Keratinocyte (primary cell): Measurements from ENCODE around the gene CD248. TPM values are rescaled to one million over a fixed set of nuclear protein-coding genes. Genes with fewer than 3 reads are reported as not detected.

Source experiments
- DNase-seq: peaks from one replicate; pipeline ENCODE4 v3.0.0-alpha.2; 2011; ENCODE audit warnings: low read depth, missing footprints, low spot score
- FAIRE-seq: peaks from 2 replicates; lab custom pipeline; 2011; peaks lifted over from hg19 to GRCh38; lab: Jason Lieb, UNC
- H2AFZ ChIP-seq: 2 replicates; pipeline ENCODE4 v1.6.0; 2012; ENCODE audit warnings: low read length, control low read depth, inconsistent platforms; ENCODE audit not compliant: control insufficient read depth
- H3K27ac ChIP-seq: 2 replicates; pipeline ENCODE4 v1.5.1; 2011; ENCODE audit warnings: low read length; ENCODE audit not compliant: control insufficient read depth, insufficient read depth
- H3K27me3 ChIP-seq: 3 replicates; pipeline ENCODE4 v1.6.0; 2011; ENCODE audit warnings: low read length; ENCODE audit not compliant: control insufficient read depth, insufficient read depth; ENCODE audit errors: extremely low read depth
- H3K36me3 ChIP-seq, 2 experiments: 2 replicates in 1 of 2; 3 replicates in 1 of 2; pipeline ENCODE4 v1.5.1; 2011; ENCODE audit warnings: low read length in 2 of 2, mild to moderate bottlenecking in 1 of 2; ENCODE audit not compliant: control insufficient read depth in 2 of 2, insufficient read depth in 2 of 2; ENCODE audit errors: extremely low read depth in 1 of 2
- H3K4me1 ChIP-seq: 3 replicates; pipeline ENCODE4 v1.5.1; 2011; ENCODE audit warnings: low read length; ENCODE audit not compliant: control insufficient read depth, insufficient read depth; ENCODE audit errors: extremely low read depth
- H3K4me2 ChIP-seq: 3 replicates; pipeline ENCODE4 v1.6.0; 2011; ENCODE audit warnings: low read depth, low read length; ENCODE audit not compliant: control insufficient read depth, insufficient read depth; ENCODE audit errors: extremely low read depth
- H3K4me3 ChIP-seq, 3 experiments: fragments of 200-600 bp in 1 of 3; sonication (generic) in 1 of 3; 2 replicates in 2 of 3; 3 replicates in 1 of 3; pipeline ENCODE4 v1.5.1; 2011 to 2016; ENCODE audit warnings: low read length in 3 of 3, mild to moderate bottlenecking in 3 of 3, control low read depth in 2 of 3, inconsistent platforms in 1 of 3, low read depth in 1 of 3, mixed read lengths in 1 of 3, mixed run types in 1 of 3, moderate library complexity in 1 of 3; ENCODE audit not compliant: control insufficient read depth in 2 of 3, insufficient read depth in 2 of 3; ENCODE audit errors: extremely low read depth in 1 of 3
- H3K79me2 ChIP-seq: 2 replicates; pipeline ENCODE4 v1.6.0; 2012; ENCODE audit warnings: low read length; ENCODE audit not compliant: control insufficient read depth, insufficient read depth
- H3K9ac ChIP-seq: 3 replicates; pipeline ENCODE4 v1.6.0; 2011; ENCODE audit warnings: low read length; ENCODE audit not compliant: control insufficient read depth, insufficient read depth; ENCODE audit errors: extremely low read depth
- H3K9me1 ChIP-seq: 3 replicates; pipeline ENCODE4 v1.6.0; 2011; ENCODE audit warnings: low read length; ENCODE audit not compliant: control insufficient read depth, insufficient read depth; ENCODE audit errors: extremely low read depth
- H3K9me3 ChIP-seq: 2 replicates; pipeline ENCODE4 v1.5.1; 2012; ENCODE audit warnings: low read depth, low read length; ENCODE audit not compliant: control insufficient read depth
- H4K20me1 ChIP-seq: 3 replicates; pipeline ENCODE4 v1.6.0; 2011; ENCODE audit warnings: low read length; ENCODE audit not compliant: control insufficient read depth, insufficient read depth; ENCODE audit errors: extremely low read depth
- EZH2 ChIP-seq: IDR thresholded peaks from one replicate; pipeline ENCODE4 v1.6.1; 2012; ENCODE audit warnings: inconsistent platforms, mild to moderate bottlenecking, low read length, moderate library complexity
- dilution Hi-C: fragments of 300-500 bp; cut with MboI; formaldehyde crosslinking; loops from one replicate; pipeline ENCODE4 v1.7.0; 2020; ENCODE audit warnings: low sequenced_read_pairs; ENCODE audit not compliant: extremely low pct_ligation_motif_present
- polyA plus RNA-seq, 5 experiments: library from polyadenylated mRNA; depleted of rRNA in 3 of 5; stranded (reverse) in 3 of 5; stranded (forward) in 1 of 5; unstranded in 1 of 5; fragments of >200 nt; gene quantifications; 1 replicate in 1 of 5; 2 replicates in 3 of 5; 3 replicates in 1 of 5; pipeline versions ENCODE4 v1.2.1 to v1.2.3, GENCODE V29; 2011 to 2012; ENCODE audit warnings: missing spikeins in 2 of 5, low read depth in 1 of 5, low replicate concordance in 1 of 5
- TF ChIP-seq, protein P1 (sequence below), 3 experiments: IDR thresholded peaks in 1 of 3; conservative IDR thresholded peaks in 1 of 3; optimal IDR thresholded peaks in 1 of 3; 2 replicates in 2 of 3; 3 replicates in 1 of 3; pipeline versions ENCODE3 to v1.5.1; 2011; ENCODE audit warnings: low read length in 3 of 3, mild to moderate bottlenecking in 3 of 3, moderate library complexity in 2 of 3, control low read depth in 1 of 3, inconsistent platforms in 1 of 3; ENCODE audit not compliant: insufficient read depth in 2 of 3; ENCODE audit errors: extremely low read depth in 1 of 3

Gene CD248
- polyA plus RNA-seq, 1 donor (not counting 4 experiments of a cell fraction or from before 2014, with no cell fraction given): 0.12 TPM

DNA sequence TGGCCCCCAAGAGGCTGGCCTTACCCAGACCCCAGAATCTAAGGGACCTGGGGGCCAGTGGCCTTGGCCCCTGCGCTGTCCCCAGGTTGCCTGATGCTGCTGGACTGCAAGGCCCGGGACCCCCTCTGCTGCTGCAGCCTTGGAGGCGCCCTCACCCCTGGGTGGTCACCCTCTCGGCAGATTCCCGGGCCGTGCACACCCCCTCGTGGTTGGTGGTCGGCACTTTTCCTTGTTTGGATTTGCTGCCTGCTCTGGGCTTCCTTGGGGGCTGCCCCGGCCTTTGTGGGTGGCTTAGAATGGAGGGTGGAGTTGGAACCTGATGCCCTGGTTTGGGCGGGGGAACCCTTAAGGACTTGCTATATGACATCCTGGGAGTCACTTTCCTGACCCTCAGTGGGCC lies 14.1 kb upstream of the CD248 start:
- peaks cover 23 to 31% of the 10 kb centered on the region in 2 experiments for H3K36me3 ChIP-seq
- FAIRE-seq: no peak
- H3K9ac ChIP-seq: no peak overlapping the region
- dilution Hi-C loops: no loop called here
- no peak overlapping the region for H3K27ac ChIP-seq
- no peaks in the 10 kb centered on the region for H3K27me3 ChIP-seq
- peaks cover 39% of the 10 kb centered on the region for H3K4me1 ChIP-seq
- no peak for TF ChIP-seq EZH2
- TF ChIP-seq, protein P1, sequence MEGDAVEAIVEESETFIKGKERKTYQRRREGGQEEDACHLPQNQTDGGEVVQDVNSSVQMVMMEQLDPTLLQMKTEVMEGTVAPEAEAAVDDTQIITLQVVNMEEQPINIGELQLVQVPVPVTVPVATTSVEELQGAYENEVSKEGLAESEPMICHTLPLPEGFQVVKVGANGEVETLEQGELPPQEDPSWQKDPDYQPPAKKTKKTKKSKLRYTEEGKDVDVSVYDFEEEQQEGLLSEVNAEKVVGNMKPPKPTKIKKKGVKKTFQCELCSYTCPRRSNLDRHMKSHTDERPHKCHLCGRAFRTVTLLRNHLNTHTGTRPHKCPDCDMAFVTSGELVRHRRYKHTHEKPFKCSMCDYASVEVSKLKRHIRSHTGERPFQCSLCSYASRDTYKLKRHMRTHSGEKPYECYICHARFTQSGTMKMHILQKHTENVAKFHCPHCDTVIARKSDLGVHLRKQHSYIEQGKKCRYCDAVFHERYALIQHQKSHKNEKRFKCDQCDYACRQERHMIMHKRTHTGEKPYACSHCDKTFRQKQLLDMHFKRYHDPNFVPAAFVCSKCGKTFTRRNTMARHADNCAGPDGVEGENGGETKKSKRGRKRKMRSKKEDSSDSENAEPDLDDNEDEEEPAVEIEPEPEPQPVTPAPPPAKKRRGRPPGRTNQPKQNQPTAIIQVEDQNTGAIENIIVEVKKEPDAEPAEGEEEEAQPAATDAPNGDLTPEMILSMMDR (optimal IDR thresholded peaks at IDR 0.05 in 1 of 3, IDR thresholded peaks at IDR 0.05 in 1 of 3, conservative IDR thresholded peaks at IDR 0.05 in 1 of 3; ENCODE audit: extremely low read depth in 1 of 3, insufficient read depth in 2 of 3, low read length in 3 of 3): no peak
- DNase-seq: no peak
- no peak overlapping the region for H3K4me2 ChIP-seq
- H3K4me3 ChIP-seq: no peak overlapping the region
- H3K9me3 ChIP-seq: no peaks in the 10 kb centered on the region
- no peak overlapping the region for H2AFZ ChIP-seq
- no peaks in the 10 kb centered on the region for H3K9me1 ChIP-seq
- H3K79me2 ChIP-seq: peaks cover 22% of the 10 kb centered on the region
- peaks cover 3% of the 10 kb centered on the region for H4K20me1 ChIP-seq

DNA sequence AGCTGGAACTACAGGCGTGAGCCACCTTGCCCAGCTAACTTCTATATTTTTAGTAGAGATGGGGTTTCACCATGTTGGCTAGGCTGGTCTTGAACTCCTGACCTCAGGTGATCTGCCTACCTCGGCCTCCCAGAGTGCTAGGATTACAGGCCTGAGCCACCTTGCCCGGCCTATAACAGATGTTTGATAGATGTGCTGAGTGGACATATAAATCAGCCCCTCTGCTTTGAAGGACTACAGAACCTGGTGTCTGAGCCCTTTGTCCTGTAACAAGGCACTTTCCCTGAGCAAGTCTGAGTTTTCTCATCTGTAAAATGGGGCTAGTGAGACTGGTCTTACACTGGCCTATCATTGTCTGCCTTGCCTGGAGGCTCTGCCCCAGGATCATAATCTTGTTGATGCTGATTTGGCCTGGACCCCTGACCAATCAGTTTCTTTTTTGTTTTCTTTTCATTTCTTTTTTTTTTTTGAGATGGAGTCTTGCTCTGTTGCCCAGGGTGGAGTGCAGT lies 12.4 kb upstream of the CD248 start:
- H3K4me3 ChIP-seq: no peak overlapping the region
- peaks cover 6% of the 10 kb centered on the region for H3K79me2 ChIP-seq
- H3K27ac ChIP-seq: no peak overlapping the region
- no peak overlapping the region for H3K4me2 ChIP-seq
- dilution Hi-C loops: no loop called here
- H3K4me1 ChIP-seq: peaks cover 38% of the 10 kb centered on the region
- no peak for FAIRE-seq
- H3K36me3 ChIP-seq: peaks cover 23 to 28% of the 10 kb centered on the region in 2 experiments
- no peak overlapping the region for H3K9ac ChIP-seq
- H3K9me1 ChIP-seq: no peaks in the 10 kb centered on the region
- H2AFZ ChIP-seq: no peak overlapping the region
- H3K9me3 ChIP-seq: no peaks in the 10 kb centered on the region
- no peak for DNase-seq
- no peaks in the 10 kb centered on the region for H3K27me3 ChIP-seq
- H4K20me1 ChIP-seq: peaks cover 3% of the 10 kb centered on the region
- TF ChIP-seq EZH2: no peak
- TF ChIP-seq, protein P1 (optimal IDR thresholded peaks at IDR 0.05 in 1 of 3, IDR thresholded peaks at IDR 0.05 in 1 of 3, conservative IDR thresholded peaks at IDR 0.05 in 1 of 3; ENCODE audit: extremely low read depth in 1 of 3, insufficient read depth in 2 of 3, low read length in 3 of 3): no peak
